A673 (cell line): ENCODE measurements around the gene ZSWIM5. TPM values are rescaled to one million over a fixed set of nuclear protein-coding genes. Genes with fewer than 3 reads are reported as not detected.

Experiments
- BruUV-seq: library from RNA; stranded (reverse); fragments of 400-500 nt; replicated peaks from 2 replicates; lab custom pipeline; 2021; lab: Mats Ljungman, UMichigan
- CTCF ChIA-PET: fragments of 300-600 bp; sonication (Branson Sonifier 250); formaldehyde crosslinking; loops from one replicate; lab custom pipeline; 2022; ENCODE audit warnings: antibody characterized with exemption; lab: Charles Lee
- POLR2A ChIA-PET: fragments of 300-600 bp; sonication (Branson Sonifier 250); formaldehyde crosslinking; loops from one replicate; lab custom pipeline; 2022; ENCODE audit warnings: antibody characterized with exemption; ENCODE audit not compliant: low non-redundant PET; lab: Charles Lee
- DNase-seq: peaks from one replicate; pipeline ENCODE4 v3.0.0-alpha.2; 2015; ENCODE audit warnings: low spot score
- H3K27ac ChIP-seq: fragments of 200-600 bp; sonication (generic); 2 replicates; pipeline ENCODE4 v1.5.1; 2016; ENCODE audit warnings: mixed run types, low read depth, mild to moderate bottlenecking, mixed read lengths, antibody characterized with exemption, low read length; ENCODE audit not compliant: poor library complexity, severe bottlenecking
- H3K27me3 ChIP-seq: fragments of 200-600 bp; sonication (generic); replicated peaks from 2 replicates; pipeline ENCODE4 v1.6.1; 2017; ENCODE audit warnings: mixed run types, low read depth, mild to moderate bottlenecking, mixed read lengths, antibody characterized with exemption, low read length; ENCODE audit not compliant: insufficient read depth, poor library complexity
- H3K36me3 ChIP-seq: fragments of 200-600 bp; sonication (generic); 2 replicates; pipeline ENCODE4 v1.6.1; 2016; ENCODE audit warnings: mixed run types, mild to moderate bottlenecking, mixed read lengths, antibody characterized with exemption, low read length; ENCODE audit not compliant: insufficient read depth, poor library complexity, severe bottlenecking
- H3K4me1 ChIP-seq: fragments of 200-600 bp; sonication (generic); 2 replicates; pipeline ENCODE4 v1.6.1; 2017; ENCODE audit warnings: mixed run types, mild to moderate bottlenecking, mixed read lengths, antibody characterized with exemption, low read length; ENCODE audit not compliant: insufficient read depth, poor library complexity, severe bottlenecking
- H3K4me3 ChIP-seq: fragments of 200-600 bp; sonication (generic); 2 replicates; pipeline ENCODE4 v1.5.1; 2016; ENCODE audit warnings: low read depth, mixed run types, mild to moderate bottlenecking, mixed read lengths, low read length; ENCODE audit not compliant: poor library complexity, severe bottlenecking
- H3K9me3 ChIP-seq: fragments of 200-600 bp; sonication (generic); 2 replicates; pipeline ENCODE4 v1.6.1; 2016; ENCODE audit warnings: mixed run types, low read depth, mild to moderate bottlenecking, mixed read lengths, antibody characterized with exemption, low read length; ENCODE audit not compliant: poor library complexity, severe bottlenecking
- CTCF ChIP-seq: fragments of 300-800, 200-600 bp; sonication (generic); conservative IDR thresholded peaks from 2 replicates; pipeline ENCODE4 v1.5.1; 2017; ENCODE audit warnings: low read depth, mild to moderate bottlenecking, antibody characterized with exemption, low read length, moderate library complexity, mixed read lengths
- EZH2 ChIP-seq: fragments of 200-600 bp; sonication (generic); IDR thresholded peaks from 2 replicates; pipeline ENCODE4 v1.6.1; 2017; ENCODE audit warnings: borderline replicate concordance, low read depth, mild to moderate bottlenecking, mixed read lengths, antibody characterized with exemption, low read length; ENCODE audit not compliant: poor library complexity, severe bottlenecking
- intact Hi-C: fragments of 100-400 bp; cut with micrococcal nuclease; formaldehyde crosslinking; loops from one replicate; pipeline ENCODE4 v1.10.0; 2022; ENCODE audit not compliant: unreplicated experiment
- total RNA-seq: library from RNA; stranded (reverse); gene quantifications from 2 replicates; pipeline ENCODE4 v1.2.3, GENCODE V29; 2021

Gene ZSWIM5
- total RNA-seq, 1 experiment from 2014 or later = 0.67 TPM

DNA sequence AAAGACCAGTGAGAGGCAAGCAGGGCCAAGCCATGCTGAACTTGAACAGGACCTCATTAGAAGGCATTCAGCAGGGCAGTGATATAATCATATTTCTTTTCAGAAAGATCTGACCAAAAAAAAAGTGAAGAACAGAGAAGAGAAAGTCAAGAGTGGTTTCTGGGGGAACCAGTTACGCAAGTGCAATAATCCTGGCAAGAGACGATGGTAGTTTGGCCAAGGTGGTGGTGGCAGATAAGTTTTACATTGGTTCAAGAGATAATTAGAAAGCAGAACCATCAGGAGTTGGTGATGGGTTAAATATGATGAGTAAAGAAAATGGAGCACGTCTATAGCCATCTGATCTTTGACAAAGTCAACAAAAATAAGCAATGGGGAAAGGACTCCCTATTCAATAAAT is 54.3 kb downstream of the ZSWIM5 start:
- no peaks in the 10 kb centered on the region for H3K9me3 ChIP-seq
- no peak for DNase-seq
- no peaks in the 10 kb centered on the region for H3K27me3 ChIP-seq
- H3K4me1 ChIP-seq = no peaks in the 10 kb centered on the region
- POLR2A ChIA-PET = no interaction called here
- intact Hi-C loops = no loop called here
- TF ChIP-seq EZH2 (no peak), CTCF (no peak)
- BruUV-seq = no TSS peak
- no peak overlapping the region for H3K4me3 ChIP-seq
- CTCF ChIA-PET = no interaction called here
- no peak overlapping the region for H3K27ac ChIP-seq
- H3K36me3 ChIP-seq = no peaks in the 10 kb centered on the region

DNA sequence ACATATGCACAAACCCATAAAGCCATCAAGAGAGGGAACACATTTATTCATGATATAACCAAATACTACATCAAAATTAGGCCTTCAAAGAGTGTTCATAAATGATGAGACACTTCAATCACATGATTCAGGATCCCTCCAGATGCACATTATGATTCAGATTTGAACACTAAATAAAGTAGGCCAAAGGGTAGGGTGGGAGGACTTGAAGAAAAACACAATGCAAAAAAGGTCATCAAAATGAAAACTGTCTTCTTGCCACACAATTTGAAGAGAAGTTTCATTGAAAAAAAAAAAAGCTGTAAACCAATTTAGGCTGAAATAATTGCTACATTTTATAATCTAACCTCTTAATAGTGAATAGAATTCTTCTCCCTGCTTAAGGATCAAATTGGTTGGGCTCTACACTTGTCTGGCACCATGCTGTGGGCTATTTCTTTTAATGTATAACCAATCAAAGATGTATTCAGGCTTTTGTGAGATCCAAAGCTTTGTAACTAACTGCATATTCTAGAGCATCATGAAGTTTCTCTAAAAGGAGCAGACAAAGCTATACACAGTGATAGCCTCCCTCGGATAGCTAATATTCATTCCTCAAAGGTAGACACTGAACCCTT is 58.1 kb downstream of the ZSWIM5 start:
- CTCF ChIA-PET = no interaction called here
- H3K4me3 ChIP-seq = no peak overlapping the region
- intact Hi-C loops = no loop called here
- H3K4me1 ChIP-seq = no peaks in the 10 kb centered on the region
- no peaks in the 10 kb centered on the region for H3K9me3 ChIP-seq
- DNase-seq = no peak
- H3K36me3 ChIP-seq = no peaks in the 10 kb centered on the region
- TF ChIP-seq CTCF (no peak), EZH2 (no peak)
- POLR2A ChIA-PET = no interaction called here
- no TSS peak for BruUV-seq
- no peaks in the 10 kb centered on the region for H3K27me3 ChIP-seq
- no peak overlapping the region for H3K27ac ChIP-seq

GRCh38 chr1:45146833-45147232 is 59.6 kb downstream of the ZSWIM5 start:
- H3K36me3 ChIP-seq = no peaks in the 10 kb centered on the region
- no peaks in the 10 kb centered on the region for H3K9me3 ChIP-seq
- H3K4me1 ChIP-seq = no peaks in the 10 kb centered on the region
- no peak for DNase-seq
- ChIA-PET CTCF (no interaction called here), POLR2A (no interaction called here)
- H3K27me3 ChIP-seq = no peaks in the 10 kb centered on the region
- no peak for TF ChIP-seq CTCF
- intact Hi-C loops = no loop called here
- H3K4me3 ChIP-seq = no peak overlapping the region
- no TSS peak for BruUV-seq
- no peak overlapping the region for H3K27ac ChIP-seq
